HCT116 (cell line): Measurements from ENCODE around the gene TMEM117. TPM values are rescaled to one million over a fixed set of nuclear protein-coding genes. Genes with fewer than 3 reads are reported as not detected.

Experiments
- ATAC-seq: fragments of 200-7000 bp; cut with Tn5 transposase; 2 replicates; pipeline ENCODE4 v1.9.1; 2020; ENCODE audit warnings: mild to moderate bottlenecking, moderate library complexity
- BruUV-seq: library from RNA; stranded (reverse); fragments of 400-500 nt; replicated peaks from 2 replicates; lab custom pipeline; 2021; lab: Mats Ljungman, UMichigan
- CTCF ChIA-PET: fragments of 300-600 bp; sonication (Branson Sonifier 250); formaldehyde crosslinking; loops from one replicate; lab custom pipeline; 2021; ENCODE audit warnings: antibody characterized with exemption; lab: Charles Lee
- POLR2A ChIA-PET: fragments of 300-600, 350-600 bp; sonication (Branson Sonifier 250); formaldehyde crosslinking; loops from one replicate; lab custom pipeline; 2021; ENCODE audit warnings: antibody characterized with exemption; lab: Charles Lee
- RAD21 ChIA-PET, 2 experiments: fragments of 300-600 bp; sonication (Branson Sonifier 250); formaldehyde crosslinking; loops; one replicate each; lab custom pipeline; 2023; ENCODE audit warnings: low total read pairs in 2 of 2; ENCODE audit not compliant: uncharacterized antibody in 2 of 2, unreplicated experiment in 2 of 2, low non-redundant PET in 1 of 2; lab: Charles Lee
- DNase-seq: peaks from one replicate; pipeline ENCODE4 v3.0.0-alpha.2; 2010; ENCODE audit warnings: low read depth, low spot score
- H2AFZ ChIP-seq: fragments of 200-600 bp; shearing (Covaris generic), sonication (generic); 2 replicates; pipeline ENCODE4 v1.6.1; 2017; ENCODE audit warnings: low read depth, mixed run types, mixed read lengths, antibody characterized with exemption, low read length; ENCODE audit not compliant: poor library complexity, severe bottlenecking
- H3K27ac ChIP-seq: 2 replicates; pipeline ENCODE4 v1.5.1; 2012; ENCODE audit warnings: low read depth, low read length
- H3K27me3 ChIP-seq: fragments of 200-600 bp; sonication (generic); 2 replicates; pipeline ENCODE4 v1.6.1; 2016; ENCODE audit warnings: mixed run types, low read length, mixed read lengths; ENCODE audit not compliant: insufficient read depth
- H3K36me3 ChIP-seq, 2 experiments: fragments of 200-500 bp in 1 of 2; fragments of 200-600 bp in 1 of 2; sonication (Bioruptor generic) in 1 of 2; sonication (generic) in 1 of 2; 2 replicates each; pipeline versions ENCODE4 v1.5.1 to v1.6.1; 2014 to 2016; ENCODE audit warnings: low read length in 2 of 2, inconsistent platforms in 1 of 2, mixed read lengths in 1 of 2, mixed run types in 1 of 2; ENCODE audit not compliant: insufficient read depth in 2 of 2, control insufficient read depth in 1 of 2
- H3K4me1 ChIP-seq, 2 experiments: fragments of 200-600 bp in 1 of 2; sonication (generic) in 1 of 2; 2 replicates each; pipeline versions ENCODE4 v1.5.1 to v1.6.1; 2012 to 2017; ENCODE audit warnings: low read length in 2 of 2, inconsistent platforms in 1 of 2, mild to moderate bottlenecking in 1 of 2, mixed read lengths in 1 of 2, mixed run types in 1 of 2, moderate library complexity in 1 of 2; ENCODE audit not compliant: insufficient read depth in 2 of 2, control insufficient read depth in 1 of 2
- H3K4me2 ChIP-seq: fragments of 200-600 bp; sonication (generic); 2 replicates; pipeline ENCODE4 v1.6.1; 2017; ENCODE audit warnings: mixed run types, low read length, mixed read lengths
- H3K4me3 ChIP-seq, 2 experiments: fragments of 200-600 bp in 1 of 2; sonication (generic) in 1 of 2; replicated peaks in 1 of 2; 2 replicates each; pipeline ENCODE4 v1.5.1; 2011 to 2016; ENCODE audit warnings: low read length in 2 of 2, control low read depth in 1 of 2, low read depth in 1 of 2, mild to moderate bottlenecking in 1 of 2, mixed read lengths in 1 of 2, mixed run types in 1 of 2
- H3K79me2 ChIP-seq: fragments of 200-600 bp; sonication (generic); 2 replicates; pipeline ENCODE4 v1.6.1; 2017; ENCODE audit warnings: mild to moderate bottlenecking, mixed run types, low read length, moderate library complexity, mixed read lengths; ENCODE audit not compliant: insufficient read depth
- H3K9ac ChIP-seq: fragments of 200-600 bp; sonication (generic); 2 replicates; pipeline ENCODE4 v1.6.1; 2016; ENCODE audit warnings: low read length, mixed read lengths
- H3K9me2 ChIP-seq: fragments of 200-600 bp; sonication (generic), shearing (Covaris generic); 2 replicates; pipeline ENCODE4 v1.6.1; 2017; ENCODE audit warnings: mixed run types, mild to moderate bottlenecking, moderate library complexity; ENCODE audit not compliant: insufficient read depth
- H3K9me3 ChIP-seq, 2 experiments: fragments of 200-500 bp in 1 of 2; fragments of 200-600 bp in 1 of 2; sonication (Bioruptor generic) in 1 of 2; sonication (generic) in 1 of 2; 2 replicates each; pipeline ENCODE4 v1.6.1; 2014 to 2017; ENCODE audit warnings: low read length in 2 of 2, mixed read lengths in 2 of 2, inconsistent platforms in 1 of 2, low read depth in 1 of 2, mild to moderate bottlenecking in 1 of 2, mixed run types in 1 of 2, moderate library complexity in 1 of 2; ENCODE audit not compliant: control insufficient read depth in 1 of 2, insufficient read depth in 1 of 2
- H4K20me1 ChIP-seq: fragments of 200-600 bp; sonication (generic), shearing (Covaris generic); 2 replicates; pipeline ENCODE4 v1.6.1; 2017; ENCODE audit warnings: mixed run types, mild to moderate bottlenecking, moderate library complexity; ENCODE audit not compliant: insufficient read depth
- CBX3 ChIP-seq: IDR thresholded peaks from 2 replicates; pipeline ENCODE4 v1.6.1; 2012; ENCODE audit warnings: low read depth
- EGR1 ChIP-seq: IDR thresholded peaks from 2 replicates; pipeline ENCODE4 v1.6.1; 2012; ENCODE audit warnings: low read depth
- ELF1 ChIP-seq: IDR thresholded peaks from 2 replicates; pipeline ENCODE4 v1.6.1; 2012; ENCODE audit warnings: low read depth, borderline replicate concordance
- EZH2phosphoT487 ChIP-seq: fragments of 200-600 bp; IDR thresholded peaks from 2 replicates; pipeline ENCODE4 v1.6.1; 2018; ENCODE audit warnings: antibody characterized with exemption, borderline replicate concordance
- JUND ChIP-seq: IDR thresholded peaks from 2 replicates; pipeline ENCODE4 v1.6.1; 2012
- POLR2A ChIP-seq: IDR thresholded peaks from 2 replicates; pipeline ENCODE4 v1.7.0; 2011; ENCODE audit warnings: borderline replicate concordance; ENCODE audit not compliant: insufficient read depth, insufficient read length; ENCODE audit errors: extremely low read depth
- POLR2AphosphoS5 ChIP-seq: IDR thresholded peaks from 2 replicates; pipeline ENCODE4 v1.6.1; 2011; ENCODE audit warnings: mild to moderate bottlenecking, low read depth, low read length, moderate library complexity
- SP1 ChIP-seq: IDR thresholded peaks from 2 replicates; pipeline ENCODE4 v1.6.1; 2012; ENCODE audit warnings: low read depth
- SRF ChIP-seq: IDR thresholded peaks from 2 replicates; pipeline ENCODE4 v1.6.1; 2012; ENCODE audit warnings: low read depth
- TCF7L2 ChIP-seq: IDR thresholded peaks from 2 replicates; pipeline ENCODE4 v1.7.0; 2011; ENCODE audit warnings: borderline replicate concordance, inconsistent platforms; ENCODE audit not compliant: insufficient read depth, insufficient read length; ENCODE audit errors: extremely low read depth
- YY1 ChIP-seq: IDR thresholded peaks from 2 replicates; pipeline ENCODE4 v1.6.1; 2011; ENCODE audit warnings: low read length, low read depth, moderate library complexity, mild to moderate bottlenecking; ENCODE audit not compliant: insufficient replicate concordance; ENCODE audit errors: extremely low read depth
- ZNF274 ChIP-seq: fragments of 200-500 bp; sonication (Bioruptor generic); IDR thresholded peaks from 2 replicates; pipeline ENCODE4 v1.6.1; 2014; ENCODE audit warnings: mild to moderate bottlenecking, low read depth, low read length, inconsistent platforms
- intact Hi-C: fragments of 100-400 bp; cut with micrococcal nuclease; formaldehyde crosslinking; loops from 2 replicates; pipeline ENCODE4 v1.10.0; 2022
- total RNA-seq: library from RNA; stranded (reverse); gene quantifications from one replicate; pipeline ENCODE4 v1.2.1, GENCODE V29; 2021; ENCODE audit not compliant: unreplicated experiment
- TF ChIP-seq, protein P1 (sequence below), 3 experiments: fragments of 200-600 bp in 1 of 3; sonication (generic) in 1 of 3; IDR thresholded peaks in 2 of 3; conservative IDR thresholded peaks in 1 of 3; 2 replicates each; pipeline ENCODE4 v1.5.1; 2012 to 2017; ENCODE audit warnings: low read depth in 2 of 3, low read length in 2 of 3, antibody characterized with exemption in 1 of 3, borderline replicate concordance in 1 of 3, control low read depth in 1 of 3, mild to moderate bottlenecking in 1 of 3, mixed read lengths in 1 of 3, mixed run types in 1 of 3, moderate library complexity in 1 of 3; ENCODE audit not compliant: insufficient read depth in 1 of 3
- TF ChIP-seq, protein P2 (sequence below): IDR thresholded peaks from 2 replicates; pipeline ENCODE4 v1.6.1; 2012; ENCODE audit warnings: low read depth
- TF ChIP-seq, protein P3 (sequence below): IDR thresholded peaks from 2 replicates; pipeline ENCODE4 v1.6.1; 2012

TMEM117 gene
- total RNA-seq, 1 experiment from 2014 or later, result 3.6 TPM

DNA sequence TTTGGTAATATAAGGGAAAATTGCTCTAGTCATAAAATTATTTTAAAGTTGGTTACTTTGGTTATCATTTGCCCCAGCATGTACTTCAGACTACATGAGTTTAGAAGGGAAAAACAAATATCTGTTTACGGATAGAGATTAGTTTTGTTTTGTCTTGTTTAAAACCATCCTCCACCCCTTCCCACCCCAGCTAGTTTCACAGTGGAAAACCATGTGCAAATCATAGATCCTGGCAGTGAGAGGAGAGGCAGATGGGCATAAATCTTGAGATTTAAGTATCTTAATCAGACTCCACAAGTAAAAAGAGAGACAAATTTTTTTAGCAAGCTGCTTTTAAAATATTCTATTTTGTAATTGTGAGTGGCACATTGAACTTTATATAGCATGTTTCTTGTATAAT lies 424.7 kb downstream of the TMEM117 start:
- no peak for DNase-seq
- Histone ChIP-seq H3K4me2 (no peak overlapping the region), H3K27me3 (no peaks in the 10 kb centered on the region), H3K9me2 (no peaks in the 10 kb centered on the region), H3K79me2 (no peaks in the 10 kb centered on the region), H3K36me3 (no peaks in the 10 kb centered on the region), H4K20me1 (no peaks in the 10 kb centered on the region), H3K9me3 (no peaks in the 10 kb centered on the region), H3K27ac (no peak overlapping the region), H3K9ac (no peak overlapping the region), H3K4me3 (no peak overlapping the region), H3K4me1 (no peaks in the 10 kb centered on the region), H2AFZ (no peak overlapping the region)
- RAD21 ChIA-PET, result no interaction called here
- intact Hi-C loops, result no loop called here
- no peak for ATAC-seq
- TF ChIP-seq CBX3 (no peak), EGR1 (no peak), POLR2AphosphoS5 (no peak)
- no TSS peak for BruUV-seq
- POLR2A ChIA-PET, result no interaction called here
- CTCF ChIA-PET, result no interaction called here

DNA sequence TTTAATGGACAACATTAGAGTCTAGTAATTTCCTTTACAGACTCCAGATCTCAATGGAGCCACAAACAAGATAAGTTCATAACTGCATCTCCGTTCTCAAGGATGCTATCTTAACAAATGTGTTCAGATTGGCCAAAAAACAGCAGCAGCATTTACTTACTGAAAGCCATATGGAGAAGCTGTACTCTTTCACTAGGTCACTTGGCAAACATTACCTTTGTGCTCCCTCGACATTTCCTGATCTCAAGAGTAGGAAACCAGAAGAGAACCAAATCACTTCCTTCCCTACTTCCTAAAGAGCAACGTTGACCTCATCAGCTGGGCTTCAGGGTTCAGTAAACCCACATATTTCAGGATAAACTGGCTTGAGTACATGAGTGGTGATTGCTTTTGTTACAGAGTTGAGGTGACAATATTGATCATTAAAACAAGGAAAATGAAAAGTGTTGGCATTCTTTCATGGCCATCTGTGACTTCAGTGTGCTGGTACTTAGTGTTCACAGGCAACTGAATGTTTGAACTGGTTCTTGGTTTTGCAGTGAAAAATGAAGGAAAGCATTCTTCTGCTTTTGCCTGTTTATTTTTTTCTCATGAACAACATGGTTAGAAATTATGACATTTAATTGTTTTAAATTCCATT lies 449.6 kb downstream of the TMEM117 start:
- no peaks in the 10 kb centered on the region for H3K36me3 ChIP-seq
- H3K9me3 ChIP-seq, result no peaks in the 10 kb centered on the region
- BruUV-seq, result no TSS peak
- no peaks in the 10 kb centered on the region for H3K4me1 ChIP-seq
- no peak overlapping the region for H3K4me3 ChIP-seq
- no peak overlapping the region for H3K9ac ChIP-seq
- no peaks in the 10 kb centered on the region for H4K20me1 ChIP-seq
- no peaks in the 10 kb centered on the region for H3K27me3 ChIP-seq
- ATAC-seq, result no peak
- no peak overlapping the region for H3K27ac ChIP-seq
- RAD21 ChIA-PET, result no interaction called here
- no peak for DNase-seq
- CTCF ChIA-PET, result no interaction called here
- no peaks in the 10 kb centered on the region for H3K9me2 ChIP-seq
- H3K79me2 ChIP-seq, result no peaks in the 10 kb centered on the region
- no peak overlapping the region for H3K4me2 ChIP-seq
- H2AFZ ChIP-seq, result no peak overlapping the region
- intact Hi-C loops, result no loop called here
- POLR2A ChIA-PET, result no interaction called here
- no peak for TF ChIP-seq YY1
- no peak for TF ChIP-seq EZH2phosphoT487
- no peak for TF ChIP-seq ELF1
- TF ChIP-seq TCF7L2, result no peak
- TF ChIP-seq, protein P1, sequence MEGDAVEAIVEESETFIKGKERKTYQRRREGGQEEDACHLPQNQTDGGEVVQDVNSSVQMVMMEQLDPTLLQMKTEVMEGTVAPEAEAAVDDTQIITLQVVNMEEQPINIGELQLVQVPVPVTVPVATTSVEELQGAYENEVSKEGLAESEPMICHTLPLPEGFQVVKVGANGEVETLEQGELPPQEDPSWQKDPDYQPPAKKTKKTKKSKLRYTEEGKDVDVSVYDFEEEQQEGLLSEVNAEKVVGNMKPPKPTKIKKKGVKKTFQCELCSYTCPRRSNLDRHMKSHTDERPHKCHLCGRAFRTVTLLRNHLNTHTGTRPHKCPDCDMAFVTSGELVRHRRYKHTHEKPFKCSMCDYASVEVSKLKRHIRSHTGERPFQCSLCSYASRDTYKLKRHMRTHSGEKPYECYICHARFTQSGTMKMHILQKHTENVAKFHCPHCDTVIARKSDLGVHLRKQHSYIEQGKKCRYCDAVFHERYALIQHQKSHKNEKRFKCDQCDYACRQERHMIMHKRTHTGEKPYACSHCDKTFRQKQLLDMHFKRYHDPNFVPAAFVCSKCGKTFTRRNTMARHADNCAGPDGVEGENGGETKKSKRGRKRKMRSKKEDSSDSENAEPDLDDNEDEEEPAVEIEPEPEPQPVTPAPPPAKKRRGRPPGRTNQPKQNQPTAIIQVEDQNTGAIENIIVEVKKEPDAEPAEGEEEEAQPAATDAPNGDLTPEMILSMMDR (IDR thresholded peaks at IDR 0.05 in 2 of 3, conservative IDR thresholded peaks at IDR 0.05 in 1 of 3; ENCODE audit: borderline replicate concordance in 1 of 3, insufficient read depth in 1 of 3, low read depth in 2 of 3, low read length in 2 of 3), result no peak
- TF ChIP-seq SP1, result no peak
- TF ChIP-seq, protein P2, sequence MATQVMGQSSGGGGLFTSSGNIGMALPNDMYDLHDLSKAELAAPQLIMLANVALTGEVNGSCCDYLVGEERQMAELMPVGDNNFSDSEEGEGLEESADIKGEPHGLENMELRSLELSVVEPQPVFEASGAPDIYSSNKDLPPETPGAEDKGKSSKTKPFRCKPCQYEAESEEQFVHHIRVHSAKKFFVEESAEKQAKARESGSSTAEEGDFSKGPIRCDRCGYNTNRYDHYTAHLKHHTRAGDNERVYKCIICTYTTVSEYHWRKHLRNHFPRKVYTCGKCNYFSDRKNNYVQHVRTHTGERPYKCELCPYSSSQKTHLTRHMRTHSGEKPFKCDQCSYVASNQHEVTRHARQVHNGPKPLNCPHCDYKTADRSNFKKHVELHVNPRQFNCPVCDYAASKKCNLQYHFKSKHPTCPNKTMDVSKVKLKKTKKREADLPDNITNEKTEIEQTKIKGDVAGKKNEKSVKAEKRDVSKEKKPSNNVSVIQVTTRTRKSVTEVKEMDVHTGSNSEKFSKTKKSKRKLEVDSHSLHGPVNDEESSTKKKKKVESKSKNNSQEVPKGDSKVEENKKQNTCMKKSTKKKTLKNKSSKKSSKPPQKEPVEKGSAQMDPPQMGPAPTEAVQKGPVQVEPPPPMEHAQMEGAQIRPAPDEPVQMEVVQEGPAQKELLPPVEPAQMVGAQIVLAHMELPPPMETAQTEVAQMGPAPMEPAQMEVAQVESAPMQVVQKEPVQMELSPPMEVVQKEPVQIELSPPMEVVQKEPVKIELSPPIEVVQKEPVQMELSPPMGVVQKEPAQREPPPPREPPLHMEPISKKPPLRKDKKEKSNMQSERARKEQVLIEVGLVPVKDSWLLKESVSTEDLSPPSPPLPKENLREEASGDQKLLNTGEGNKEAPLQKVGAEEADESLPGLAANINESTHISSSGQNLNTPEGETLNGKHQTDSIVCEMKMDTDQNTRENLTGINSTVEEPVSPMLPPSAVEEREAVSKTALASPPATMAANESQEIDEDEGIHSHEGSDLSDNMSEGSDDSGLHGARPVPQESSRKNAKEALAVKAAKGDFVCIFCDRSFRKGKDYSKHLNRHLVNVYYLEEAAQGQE, result no peak
- no peak for TF ChIP-seq ZNF274
- TF ChIP-seq JUND, result no peak
- TF ChIP-seq SRF, result no peak
- TF ChIP-seq POLR2A, result no peak
- TF ChIP-seq, protein P3, sequence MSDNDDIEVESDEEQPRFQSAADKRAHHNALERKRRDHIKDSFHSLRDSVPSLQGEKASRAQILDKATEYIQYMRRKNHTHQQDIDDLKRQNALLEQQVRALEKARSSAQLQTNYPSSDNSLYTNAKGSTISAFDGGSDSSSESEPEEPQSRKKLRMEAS, result no peak
